SK-N-SH (cell line): ENCODE measurements around the gene RFLNA. TPM values are rescaled to one million over a fixed set of nuclear protein-coding genes. Genes with fewer than 3 reads are reported as not detected.

Source experiments
- CTCF ChIA-PET: fragments of 300-600, 350-600 bp; formaldehyde crosslinking; extraction: SDS; loops from one replicate; lab custom pipeline; 2021; lab: Yijun Ruan, JAX
- POLR2A ChIA-PET: fragments of 350-600 bp; sonication (Branson Sonifier 250); formaldehyde crosslinking; extraction: SDS; loops from one replicate; lab custom pipeline; 2020; ENCODE audit warnings: antibody characterized with exemption, inconsistent platforms; lab: Yijun Ruan, JAX
- DNase-seq: peaks from one replicate; pipeline ENCODE4 v3.0.0; 2012
- H2AFZ ChIP-seq: fragments of 200-600 bp; sonication (generic); 2 replicates; pipeline ENCODE4 v1.8.1; 2016; ENCODE audit warnings: antibody characterized with exemption, mild to moderate bottlenecking, low read depth
- H3F3A ChIP-seq: fragments of 200-600 bp; sonication (generic); replicated peaks from 2 replicates; pipeline ENCODE3; 2016; ENCODE audit warnings: antibody characterized with exemption, mild to moderate bottlenecking; ENCODE audit not compliant: insufficient read depth
- H3K27ac ChIP-seq, 2 experiments: fragments of 200-500 bp in 1 of 2; fragments of 200-600 bp in 1 of 2; sonication (Bioruptor generic) in 1 of 2; sonication (generic), shearing (Covaris generic) in 1 of 2; 2 replicates each; pipeline versions ENCODE4 v1.5.1 to v1.6.1; 2014 to 2016; ENCODE audit warnings: low read depth in 2 of 2, inconsistent platforms in 1 of 2, low read length in 1 of 2, mild to moderate bottlenecking in 1 of 2, mixed read lengths in 1 of 2
- H3K27me3 ChIP-seq: fragments of 200-600 bp; sonication (generic), shearing (Covaris generic); 2 replicates; pipeline ENCODE4 v1.6.1; 2016; ENCODE audit warnings: mixed run types; ENCODE audit not compliant: insufficient read depth
- H3K36me3 ChIP-seq, 2 experiments: fragments of 200-500 bp in 1 of 2; fragments of 200-600 bp in 1 of 2; sonication (Bioruptor generic) in 1 of 2; sonication (generic) in 1 of 2; replicated peaks in 1 of 2; 2 replicates each; pipeline versions ENCODE3 to v1.5.1; 2014 to 2016; ENCODE audit warnings: low read length in 1 of 2, mild to moderate bottlenecking in 1 of 2; ENCODE audit not compliant: insufficient read depth in 2 of 2, control insufficient read depth in 1 of 2
- H3K4me1 ChIP-seq, 2 experiments: fragments of 200-500 bp in 1 of 2; fragments of 200-600 bp in 1 of 2; sonication (Bioruptor generic) in 1 of 2; sonication (generic), shearing (Covaris generic) in 1 of 2; 2 replicates each; pipeline versions ENCODE4 v1.5.1 to v1.6.1; 2014 to 2016; ENCODE audit warnings: low read depth in 1 of 2, low read length in 1 of 2, mixed run types in 1 of 2; ENCODE audit not compliant: insufficient read depth in 2 of 2, control insufficient read depth in 1 of 2
- H3K4me2 ChIP-seq: fragments of 200-600 bp; sonication (generic), shearing (Covaris generic); 2 replicates; pipeline ENCODE4 v1.6.1; 2017; ENCODE audit warnings: mixed run types
- H3K4me3 ChIP-seq, 2 experiments: fragments of 200-500 bp in 1 of 2; fragments of 200-600 bp in 1 of 2; sonication (Bioruptor generic) in 1 of 2; sonication (generic), shearing (Covaris generic) in 1 of 2; 2 replicates each; pipeline versions ENCODE4 v1.5.1 to v1.8.1; 2014 to 2016; ENCODE audit warnings: low read depth in 2 of 2, inconsistent platforms in 1 of 2, low read length in 1 of 2, mild to moderate bottlenecking in 1 of 2, mixed read lengths in 1 of 2, moderate library complexity in 1 of 2
- H3K79me2 ChIP-seq: fragments of 200-600 bp; sonication (generic); 2 replicates; pipeline ENCODE4 v1.8.1; 2017; ENCODE audit warnings: mild to moderate bottlenecking; ENCODE audit not compliant: insufficient read depth
- H3K9ac ChIP-seq: fragments of 200-600 bp; sonication (generic); 2 replicates; pipeline ENCODE4 v1.6.1; 2017; ENCODE audit warnings: mixed run types
- H3K9me2 ChIP-seq: fragments of 200-600 bp; sonication (generic); 2 replicates; pipeline ENCODE4 v1.6.1; 2017; ENCODE audit warnings: mixed run types
- H3K9me3 ChIP-seq: fragments of 200-600 bp; sonication (generic); 2 replicates; pipeline ENCODE4 v1.6.1; 2017; ENCODE audit warnings: mixed run types, mild to moderate bottlenecking, moderate library complexity
- H4K20me1 ChIP-seq: fragments of 200-600 bp; sonication (generic); 2 replicates; pipeline ENCODE4 v1.6.1; 2017; ENCODE audit warnings: mild to moderate bottlenecking, mixed run types; ENCODE audit not compliant: insufficient read depth
- CHD2 ChIP-seq: fragments of 150-350 bp; IDR thresholded peaks from 2 replicates; pipeline ENCODE4 v1.6.1; 2018; ENCODE audit warnings: low read length; ENCODE audit not compliant: partially characterized antibody
- EZH2phosphoT487 ChIP-seq: fragments of 200-600 bp; sonication (generic); IDR thresholded peaks from 2 replicates; pipeline ENCODE4 v1.6.1; 2017; ENCODE audit warnings: low read depth, mixed run types, mild to moderate bottlenecking, antibody characterized with exemption, moderate library complexity, borderline replicate concordance
- NFIC ChIP-seq: IDR thresholded peaks from 2 replicates; pipeline ENCODE4 v1.4.0; 2012; ENCODE audit warnings: borderline replicate concordance
- NRF1 ChIP-seq: IDR thresholded peaks from 2 replicates; pipeline ENCODE4 v1.6.1; 2012; ENCODE audit warnings: low read depth, mild to moderate bottlenecking, low read length
- RXRA ChIP-seq: IDR thresholded peaks from 2 replicates; pipeline ENCODE4 v1.4.0; 2012; ENCODE audit warnings: low read depth, mild to moderate bottlenecking, borderline replicate concordance
- TCF12 ChIP-seq: IDR thresholded peaks from 2 replicates; pipeline ENCODE4 v1.4.0; 2012
- TEAD4 ChIP-seq: IDR thresholded peaks from 2 replicates; pipeline ENCODE4 v1.4.0; 2012; ENCODE audit warnings: mild to moderate bottlenecking, borderline replicate concordance; ENCODE audit not compliant: insufficient read depth
- YY1 ChIP-seq: IDR thresholded peaks from 2 replicates; pipeline ENCODE4 v1.4.0; 2012; ENCODE audit warnings: low read depth, mild to moderate bottlenecking
- WGBS: methylation state at CpG from one replicate; pipeline ENCODE4 v1.1.6; 2017; ENCODE audit warnings: low lambda C conversion rate; 5-methylcytosine and 5-hydroxymethylcytosine counted together
- polyA plus RNA-seq, 3 experiments: library from polyadenylated mRNA; depleted of rRNA; stranded (reverse); fragments of >200 nt; gene quantifications; 2 replicates each; pipeline ENCODE4 v1.2.3, GENCODE V29; 2012
- TF ChIP-seq, protein P1 (sequence below): fragments of 150-350 bp; IDR thresholded peaks from 2 replicates; pipeline ENCODE4 v1.6.1; 2017; ENCODE audit warnings: antibody characterized with exemption, low read length, low read depth, borderline replicate concordance
- TF ChIP-seq, protein P2 (sequence below): IDR thresholded peaks from 2 replicates; pipeline ENCODE4 v1.4.0; 2012; ENCODE audit warnings: low read depth
- TF ChIP-seq, protein P3 (sequence below): IDR thresholded peaks from 2 replicates; pipeline ENCODE4 v1.4.0; 2012; ENCODE audit warnings: low read depth, borderline replicate concordance
- TF ChIP-seq, protein P4 (sequence below): fragments of 200-600 bp; sonication (generic); IDR thresholded peaks from 2 replicates; pipeline ENCODE4 v1.6.1; 2017; ENCODE audit warnings: antibody characterized with exemption, mild to moderate bottlenecking, moderate library complexity

The RFLNA gene
- polyA plus RNA-seq, 1 of the 3 experiments (the other 2 are of a cell fraction) = 0.10 TPM

DNA sequence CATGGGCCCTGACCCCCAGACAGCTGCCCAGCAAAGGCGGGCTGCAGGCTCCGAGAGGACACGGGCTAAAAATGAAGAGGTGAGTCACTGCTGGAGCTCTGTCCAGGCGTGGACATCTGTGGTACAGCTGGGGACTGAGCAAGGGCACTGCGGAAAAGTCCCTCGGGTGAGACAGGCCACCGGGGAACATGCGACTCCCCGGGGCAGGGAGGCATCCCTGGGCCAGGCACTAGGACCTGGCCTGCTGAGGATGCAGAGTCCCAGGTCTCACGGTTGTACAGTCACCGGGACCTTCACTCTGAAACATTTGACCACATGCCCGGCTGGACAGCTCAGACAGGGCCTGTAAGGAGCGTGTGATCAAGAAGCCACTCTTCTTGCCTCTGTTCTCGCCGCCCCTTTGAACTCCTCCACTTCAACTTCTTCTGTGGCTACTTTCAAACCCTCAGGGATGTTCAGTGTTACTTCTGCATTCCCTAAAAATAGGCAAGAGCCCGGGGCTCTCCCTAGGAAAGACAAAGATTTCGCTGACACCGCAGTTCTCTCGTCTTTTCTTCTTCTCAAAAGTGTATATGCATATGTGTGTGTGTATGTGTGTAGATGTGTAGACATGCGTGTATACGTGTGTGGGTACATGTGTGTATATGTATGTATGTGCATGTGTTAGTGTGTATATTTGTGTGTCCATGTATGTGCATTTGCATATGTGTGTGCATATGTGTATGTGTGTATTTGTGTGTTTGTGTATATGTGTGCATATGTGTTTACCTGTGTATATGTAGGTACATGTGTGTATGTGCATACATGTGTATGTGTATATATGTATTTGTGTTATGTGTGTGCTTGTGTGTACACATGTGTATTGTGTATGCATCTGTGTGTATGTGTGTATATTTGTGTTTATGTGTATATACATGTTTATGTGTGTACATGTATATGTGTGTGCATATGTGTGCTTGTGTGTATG, 5.0 kb upstream of the RFLNA start:
- TF ChIP-seq, protein P1, sequence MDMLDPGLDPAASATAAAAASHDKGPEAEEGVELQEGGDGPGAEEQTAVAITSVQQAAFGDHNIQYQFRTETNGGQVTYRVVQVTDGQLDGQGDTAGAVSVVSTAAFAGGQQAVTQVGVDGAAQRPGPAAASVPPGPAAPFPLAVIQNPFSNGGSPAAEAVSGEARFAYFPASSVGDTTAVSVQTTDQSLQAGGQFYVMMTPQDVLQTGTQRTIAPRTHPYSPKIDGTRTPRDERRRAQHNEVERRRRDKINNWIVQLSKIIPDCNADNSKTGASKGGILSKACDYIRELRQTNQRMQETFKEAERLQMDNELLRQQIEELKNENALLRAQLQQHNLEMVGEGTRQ = no peak
- TF ChIP-seq, protein P2, sequence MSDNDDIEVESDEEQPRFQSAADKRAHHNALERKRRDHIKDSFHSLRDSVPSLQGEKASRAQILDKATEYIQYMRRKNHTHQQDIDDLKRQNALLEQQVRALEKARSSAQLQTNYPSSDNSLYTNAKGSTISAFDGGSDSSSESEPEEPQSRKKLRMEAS = no peak
- TF ChIP-seq YY1 (no peak), TEAD4 (no peak), TCF12 (peak; percentile 72), RXRA (no peak), NRF1 (no peak), EZH2phosphoT487 (no peak), NFIC (no peak), CHD2 (peak; percentile 24)
- TF ChIP-seq, protein P3, sequence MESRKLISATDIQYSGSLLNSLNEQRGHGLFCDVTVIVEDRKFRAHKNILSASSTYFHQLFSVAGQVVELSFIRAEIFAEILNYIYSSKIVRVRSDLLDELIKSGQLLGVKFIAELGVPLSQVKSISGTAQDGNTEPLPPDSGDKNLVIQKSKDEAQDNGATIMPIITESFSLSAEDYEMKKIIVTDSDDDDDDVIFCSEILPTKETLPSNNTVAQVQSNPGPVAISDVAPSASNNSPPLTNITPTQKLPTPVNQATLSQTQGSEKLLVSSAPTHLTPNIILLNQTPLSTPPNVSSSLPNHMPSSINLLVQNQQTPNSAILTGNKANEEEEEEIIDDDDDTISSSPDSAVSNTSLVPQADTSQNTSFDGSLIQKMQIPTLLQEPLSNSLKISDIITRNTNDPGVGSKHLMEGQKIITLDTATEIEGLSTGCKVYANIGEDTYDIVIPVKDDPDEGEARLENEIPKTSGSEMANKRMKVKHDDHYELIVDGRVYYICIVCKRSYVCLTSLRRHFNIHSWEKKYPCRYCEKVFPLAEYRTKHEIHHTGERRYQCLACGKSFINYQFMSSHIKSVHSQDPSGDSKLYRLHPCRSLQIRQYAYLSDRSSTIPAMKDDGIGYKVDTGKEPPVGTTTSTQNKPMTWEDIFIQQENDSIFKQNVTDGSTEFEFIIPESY = no peak
- TF ChIP-seq, protein P4, sequence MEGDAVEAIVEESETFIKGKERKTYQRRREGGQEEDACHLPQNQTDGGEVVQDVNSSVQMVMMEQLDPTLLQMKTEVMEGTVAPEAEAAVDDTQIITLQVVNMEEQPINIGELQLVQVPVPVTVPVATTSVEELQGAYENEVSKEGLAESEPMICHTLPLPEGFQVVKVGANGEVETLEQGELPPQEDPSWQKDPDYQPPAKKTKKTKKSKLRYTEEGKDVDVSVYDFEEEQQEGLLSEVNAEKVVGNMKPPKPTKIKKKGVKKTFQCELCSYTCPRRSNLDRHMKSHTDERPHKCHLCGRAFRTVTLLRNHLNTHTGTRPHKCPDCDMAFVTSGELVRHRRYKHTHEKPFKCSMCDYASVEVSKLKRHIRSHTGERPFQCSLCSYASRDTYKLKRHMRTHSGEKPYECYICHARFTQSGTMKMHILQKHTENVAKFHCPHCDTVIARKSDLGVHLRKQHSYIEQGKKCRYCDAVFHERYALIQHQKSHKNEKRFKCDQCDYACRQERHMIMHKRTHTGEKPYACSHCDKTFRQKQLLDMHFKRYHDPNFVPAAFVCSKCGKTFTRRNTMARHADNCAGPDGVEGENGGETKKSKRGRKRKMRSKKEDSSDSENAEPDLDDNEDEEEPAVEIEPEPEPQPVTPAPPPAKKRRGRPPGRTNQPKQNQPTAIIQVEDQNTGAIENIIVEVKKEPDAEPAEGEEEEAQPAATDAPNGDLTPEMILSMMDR = no peak
- ChIA-PET CTCF (interaction anchor here (0.7 to 1.7 kb wide), 5 partner anchors 10 to 259 kb away, joined by 3 to 4 read pairs (median 3); no protein-coding TSS in a partner anchor), POLR2A (no interaction called here)
- Histone ChIP-seq H3K4me1 (peaks cover 0 to 19% of the 10 kb centered on the region in 2 experiments; a peak in 2 of 4 replicates), H3K27me3 (peaks cover 8% of the 10 kb centered on the region; the same call in 1 of the 2 replicates), H3K79me2 (no peaks in the 10 kb centered on the region), H3K4me2 (no peak overlapping the region; the same call in 1 of the 2 replicates), H3K36me3 (no peaks in the 10 kb centered on the region), H3K27ac (peak overlapping the region in 1 of 2 experiments; percentile 31; a peak in 1 of 4 replicates), H4K20me1 (no peaks in the 10 kb centered on the region), H3K9me3 (no peaks in the 10 kb centered on the region), H2AFZ (no peak overlapping the region), H3K9ac (no peak overlapping the region), H3K9me2 (no peaks in the 10 kb centered on the region), H3F3A (no peaks in the 10 kb centered on the region), H3K4me3 (0 out of 4 replicates have a peak overlapping the region, but pooled peaks of 1 of the 2 experiments have one; percentile 18)
- peak; percentile 77 for DNase-seq
- WGBS = 49% methylated on average over 18 of the region's 21 CpGs
